ENCODE results near the gene SPRR2D. TPM values are rescaled to one million over a fixed set of nuclear protein-coding genes. Genes with fewer than 3 reads are reported as not detected.
"Not testable (repeated sequence)": the region's sequence is repeated elsewhere in the genome, so short reads cannot be mapped to it uniquely, and the experiment has no call there.

SPRR2D gene
- total and polyA plus RNA-seq, 2 donors (not counting 1 experiment from before 2014, with no cell fraction given), result not detected

DNA sequence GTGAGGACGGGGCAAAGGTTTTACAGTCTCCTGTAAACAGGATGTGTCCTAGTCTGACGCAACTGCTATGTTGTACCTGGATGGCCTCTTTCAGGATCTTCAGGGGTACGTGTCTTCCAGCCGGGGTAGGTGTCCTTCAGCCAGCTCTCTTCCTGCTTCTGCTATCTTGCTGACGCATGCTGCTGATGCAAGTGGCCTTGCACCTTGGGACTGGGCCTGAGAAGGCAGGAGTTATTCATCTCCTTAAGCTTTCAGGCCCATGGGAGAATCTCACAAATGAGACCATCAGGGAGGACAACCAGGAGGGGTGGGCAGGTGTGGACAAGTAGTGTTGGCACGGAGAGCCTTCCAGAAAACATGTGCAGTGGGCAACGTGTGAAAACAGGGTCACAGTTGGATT lies 17.8 kb downstream of the SPRR2D start:
- 99% methylated on average over 7 of the region's 7 CpGs for whole genome bisulfite sequencing (ENCODE audit: insufficient coverage)
- peaks cover 2% of the 10 kb centered on the region for H3K9me3 Mint-ChIP-seq (ENCODE audit: insufficient read depth)
- Histone ChIP-seq H3K4me3 (ENCODE audit: control extremely low read depth in 1 of 5, extremely low read depth in 1 of 5, insufficient read depth in 1 of 5, low read depth in 2 of 5, low read length in 4 of 5) (no peak overlapping the region), H2AFZ (ENCODE audit: insufficient read depth, low read depth, low read length, poor library complexity, severe bottlenecking) (no peak overlapping the region), H3K4me1 (ENCODE audit: control insufficient read depth in 2 of 2, insufficient read depth in 2 of 2, low read length in 2 of 2) (no peaks in the 10 kb centered on the region), H3K9ac (ENCODE audit: low read length) (no peak overlapping the region), H4K20me1 (ENCODE audit: control insufficient read depth, insufficient read depth, low read length, poor library complexity, severe bottlenecking) (no peaks in the 10 kb centered on the region), H3K36me3 (replicated peaks in 1 of 2; ENCODE audit: control extremely low read depth in 1 of 2, control insufficient read depth in 1 of 2, extremely low read depth in 1 of 2, insufficient read depth in 2 of 2, low read length in 1 of 2) (no peaks in the 10 kb centered on the region), H3K79me2 (ENCODE audit: control insufficient read depth, insufficient read depth, low read length) (no peaks in the 10 kb centered on the region), H3K27ac (ENCODE audit: low read length in 2 of 2) (no peak overlapping the region), H3K4me2 (replicated peaks; ENCODE audit: low read depth, low read length, poor library complexity, severe bottlenecking) (no peak overlapping the region), H3K9me3 (ENCODE audit: control extremely low read depth in 1 of 3, control insufficient read depth in 2 of 3, insufficient read depth in 1 of 3, low read length in 2 of 3) (peaks cover 0 to 7% (median 0%) of the 10 kb centered on the region in 3 donors), H3K27me3 (replicated peaks in 1 of 4; ENCODE audit: control extremely low read depth in 1 of 4, control insufficient read depth in 3 of 4, insufficient read depth in 4 of 4, low read length in 3 of 4) (peaks cover 0 to 4% (median under 1%) of the 10 kb centered on the region in 4 experiments)
- no peak for TF ChIP-seq EZH2 (IDR thresholded peaks at IDR 0.05; ENCODE audit: borderline replicate concordance, insufficient read depth, low read depth, low read length, poor library complexity, severe bottlenecking)
- TF ChIP-seq, protein P1, sequence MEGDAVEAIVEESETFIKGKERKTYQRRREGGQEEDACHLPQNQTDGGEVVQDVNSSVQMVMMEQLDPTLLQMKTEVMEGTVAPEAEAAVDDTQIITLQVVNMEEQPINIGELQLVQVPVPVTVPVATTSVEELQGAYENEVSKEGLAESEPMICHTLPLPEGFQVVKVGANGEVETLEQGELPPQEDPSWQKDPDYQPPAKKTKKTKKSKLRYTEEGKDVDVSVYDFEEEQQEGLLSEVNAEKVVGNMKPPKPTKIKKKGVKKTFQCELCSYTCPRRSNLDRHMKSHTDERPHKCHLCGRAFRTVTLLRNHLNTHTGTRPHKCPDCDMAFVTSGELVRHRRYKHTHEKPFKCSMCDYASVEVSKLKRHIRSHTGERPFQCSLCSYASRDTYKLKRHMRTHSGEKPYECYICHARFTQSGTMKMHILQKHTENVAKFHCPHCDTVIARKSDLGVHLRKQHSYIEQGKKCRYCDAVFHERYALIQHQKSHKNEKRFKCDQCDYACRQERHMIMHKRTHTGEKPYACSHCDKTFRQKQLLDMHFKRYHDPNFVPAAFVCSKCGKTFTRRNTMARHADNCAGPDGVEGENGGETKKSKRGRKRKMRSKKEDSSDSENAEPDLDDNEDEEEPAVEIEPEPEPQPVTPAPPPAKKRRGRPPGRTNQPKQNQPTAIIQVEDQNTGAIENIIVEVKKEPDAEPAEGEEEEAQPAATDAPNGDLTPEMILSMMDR (IDR thresholded peaks at IDR 0.05), result no peak
- no peak overlapping the region for H3K4me3 Mint-ChIP-seq
- peaks cover 38% of the 10 kb centered on the region for H3K27me3 Mint-ChIP-seq
- no peak for DNase-seq
- ATAC-seq (ENCODE audit: low read depth), result no peak
- H3K27ac Mint-ChIP-seq, result no peak overlapping the region
- CTCF ChIA-PET, result no interaction called here
- intact Hi-C loops (cut with micrococcal nuclease), result no loop called here
- H3K4me1 Mint-ChIP-seq, result peaks cover 5% of the 10 kb centered on the region
- POLR2A ChIA-PET, result no interaction called here

DNA sequence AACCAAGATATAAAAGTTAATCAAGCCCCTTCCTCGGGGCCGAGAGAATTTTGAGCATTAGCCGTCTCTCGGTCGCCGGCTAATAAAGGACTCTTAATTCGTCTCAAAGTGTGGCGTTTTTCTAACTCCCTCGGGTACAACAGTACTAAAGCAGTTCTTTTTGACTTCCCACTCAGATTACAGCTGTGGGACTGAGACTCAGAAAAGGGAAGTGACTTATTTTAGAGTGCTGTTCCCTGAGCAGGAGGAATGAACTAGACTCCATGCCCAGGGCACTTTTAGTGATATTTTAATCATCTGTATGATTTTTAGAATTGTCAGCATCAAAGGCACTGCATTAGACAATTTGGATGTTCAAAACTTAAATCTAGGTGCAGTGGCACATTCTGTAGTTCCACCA lies 18.6 kb downstream of the SPRR2D start:
- H3K27ac Mint-ChIP-seq; H3K36me3 ChIP-seq (replicated peaks in 1 of 2; ENCODE audit: control extremely low read depth in 1 of 2, control insufficient read depth in 1 of 2, extremely low read depth in 1 of 2, insufficient read depth in 2 of 2, low read length in 1 of 2); H3K9ac ChIP-seq (ENCODE audit: low read length); H3K4me3 Mint-ChIP-seq; H3K9me3 Mint-ChIP-seq (ENCODE audit: insufficient read depth); H3K4me3 ChIP-seq (ENCODE audit: control extremely low read depth in 1 of 5, extremely low read depth in 1 of 5, insufficient read depth in 1 of 5, low read depth in 2 of 5, low read length in 4 of 5); POLR2A ChIA-PET; intact Hi-C loops (cut with micrococcal nuclease); DNase-seq; H3K27ac ChIP-seq (ENCODE audit: low read length in 2 of 2); H3K79me2 ChIP-seq (ENCODE audit: control insufficient read depth, insufficient read depth, low read length); ATAC-seq (ENCODE audit: low read depth); H3K4me1 ChIP-seq (ENCODE audit: control insufficient read depth in 2 of 2, insufficient read depth in 2 of 2, low read length in 2 of 2); H4K20me1 ChIP-seq (ENCODE audit: control insufficient read depth, insufficient read depth, low read length, poor library complexity, severe bottlenecking); H3K4me1 Mint-ChIP-seq; H2AFZ ChIP-seq (ENCODE audit: insufficient read depth, low read depth, low read length, poor library complexity, severe bottlenecking); H3K4me2 ChIP-seq (replicated peaks; ENCODE audit: low read depth, low read length, poor library complexity, severe bottlenecking); H3K27me3 ChIP-seq (replicated peaks in 1 of 4; ENCODE audit: control extremely low read depth in 1 of 4, control insufficient read depth in 3 of 4, insufficient read depth in 4 of 4, low read length in 3 of 4): not testable (repeated sequence)
- H3K9me3 ChIP-seq (ENCODE audit: control extremely low read depth in 1 of 3, control insufficient read depth in 2 of 3, insufficient read depth in 1 of 3, low read length in 2 of 3), result peaks cover 0 to 11% (median 0%) of the 10 kb centered on the region in 3 donors
- 10% methylated on average over 6 of the region's 9 CpGs for WGBS (ENCODE audit: insufficient coverage)
- H3K27me3 Mint-ChIP-seq, result peaks cover 37% of the 10 kb centered on the region
- CTCF ChIA-PET, result interaction anchor here (0.6 kb wide), 1 partner anchor 15 kb away, joined by 3 read pairs; no protein-coding TSS in a partner anchor

DNA sequence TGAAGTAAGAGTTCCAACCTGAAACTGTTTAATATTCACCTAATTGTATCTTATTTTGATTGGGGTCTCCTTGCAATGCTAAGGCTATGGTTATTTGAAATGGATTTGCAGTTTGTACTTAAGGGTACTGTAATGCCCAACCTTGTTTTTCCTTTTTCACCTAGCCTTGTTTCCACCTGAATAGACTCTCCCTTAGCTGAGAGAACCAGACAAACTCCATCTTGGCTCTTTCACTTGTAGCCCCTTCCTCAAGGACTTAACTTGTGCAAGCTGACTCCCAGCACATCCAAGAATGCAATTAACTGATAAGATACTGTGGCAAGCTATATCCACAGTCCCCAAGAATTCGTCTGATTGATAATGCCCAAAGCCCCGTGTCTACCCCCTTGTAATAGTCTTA lies 19.1 kb downstream of the SPRR2D start:
- H3K27me3 Mint-ChIP-seq, result peaks cover 35% of the 10 kb centered on the region
- H3K36me3 ChIP-seq (replicated peaks in 1 of 2; ENCODE audit: control extremely low read depth in 1 of 2, control insufficient read depth in 1 of 2, extremely low read depth in 1 of 2, insufficient read depth in 2 of 2, low read length in 1 of 2); H3K4me1 Mint-ChIP-seq; H3K79me2 ChIP-seq (ENCODE audit: control insufficient read depth, insufficient read depth, low read length); H3K9me3 Mint-ChIP-seq (ENCODE audit: insufficient read depth); DNase-seq; H3K27ac Mint-ChIP-seq; H3K4me3 Mint-ChIP-seq; H3K4me3 ChIP-seq (ENCODE audit: control extremely low read depth in 1 of 5, extremely low read depth in 1 of 5, insufficient read depth in 1 of 5, low read depth in 2 of 5, low read length in 4 of 5); H2AFZ ChIP-seq (ENCODE audit: insufficient read depth, low read depth, low read length, poor library complexity, severe bottlenecking); intact Hi-C loops (cut with micrococcal nuclease); H4K20me1 ChIP-seq (ENCODE audit: control insufficient read depth, insufficient read depth, low read length, poor library complexity, severe bottlenecking); H3K4me2 ChIP-seq (replicated peaks; ENCODE audit: low read depth, low read length, poor library complexity, severe bottlenecking); H3K27me3 ChIP-seq (replicated peaks in 1 of 4; ENCODE audit: control extremely low read depth in 1 of 4, control insufficient read depth in 3 of 4, insufficient read depth in 4 of 4, low read length in 3 of 4); H3K4me1 ChIP-seq (ENCODE audit: control insufficient read depth in 2 of 2, insufficient read depth in 2 of 2, low read length in 2 of 2); POLR2A ChIA-PET; H3K9ac ChIP-seq (ENCODE audit: low read length); ATAC-seq (ENCODE audit: low read depth); H3K27ac ChIP-seq (ENCODE audit: low read length in 2 of 2): not testable (repeated sequence)
- 21% methylated on average over 2 of the region's 2 CpGs for WGBS (ENCODE audit: insufficient coverage)
- peaks cover 0 to 11% (median 0%) of the 10 kb centered on the region in 3 donors for H3K9me3 ChIP-seq (ENCODE audit: control extremely low read depth in 1 of 3, control insufficient read depth in 2 of 3, insufficient read depth in 1 of 3, low read length in 2 of 3)
- CTCF ChIA-PET, result interaction anchor here (0.6 kb wide), 1 partner anchor 15 kb away, joined by 3 read pairs; no protein-coding TSS in a partner anchor

Data from B cell (primary cell).